Hematopoietic multipotent progenitor cell treated with erythropoietin and hydrocortisone succinate and interleukin-3 and kit ligand, for 17 days (in vitro differentiated cells): ENCODE results near the gene SNCB.

Source experiments
- DNase-seq: peaks from one replicate; pipeline ENCODE4 v3.0.0-alpha.2; 2015; ENCODE audit warnings: low spot score

The SNCB gene

DNA sequence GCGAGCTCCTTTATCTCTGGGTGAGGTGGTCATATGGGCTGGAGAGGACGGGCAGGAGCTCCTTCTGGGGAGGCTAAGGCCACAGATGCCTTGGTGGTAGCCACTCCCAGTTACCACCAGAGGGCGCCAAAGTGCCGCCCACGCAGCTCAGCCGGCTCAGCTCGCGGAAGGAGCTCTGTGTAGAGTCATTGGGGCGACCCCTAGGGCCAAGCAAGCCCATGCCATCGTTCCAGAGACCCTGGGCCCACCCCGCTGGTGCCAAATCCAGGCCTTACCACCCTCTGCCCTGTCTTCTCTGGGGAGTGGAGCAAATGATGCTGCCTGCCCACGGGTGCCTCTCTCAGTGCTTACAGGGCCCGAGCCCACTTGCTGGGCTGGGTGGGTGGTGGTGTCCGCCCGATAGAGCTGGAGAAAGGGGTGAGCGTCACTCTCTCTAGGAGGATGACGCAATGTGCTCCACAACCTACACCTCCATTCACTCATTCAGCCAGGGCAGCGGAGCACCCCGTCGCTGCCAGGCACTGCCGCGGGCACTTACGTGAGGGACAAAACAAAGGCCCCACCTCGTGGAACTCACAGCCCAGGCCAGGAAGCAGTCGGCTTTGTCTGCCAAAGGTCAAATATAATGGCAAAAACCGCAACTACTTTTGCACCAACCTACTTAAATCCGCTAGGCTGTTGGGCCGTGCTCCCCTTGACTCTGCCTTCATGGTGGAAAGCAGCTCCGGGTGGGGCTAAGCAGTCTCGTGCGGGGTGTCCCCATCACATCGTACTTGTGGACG, 30.7 kb upstream of the SNCB start:
- peak; percentile 84 for DNase-seq

- DNase-seq: no peak
Observed at GRCh38 chr5:176660530-176660859, 30.2 kb upstream of the SNCB start.

GRCh38 chr5:176659860-176660461, 29.6 kb upstream of the SNCB start:
- DNase-seq: no peak

- DNase-seq: no peak
Observed at GRCh38 chr5:176659512-176659839, 29.1 kb upstream of the SNCB start.

- no peak for DNase-seq
Observed at GRCh38 chr5:176658817-176659511, 28.6 kb upstream of the SNCB start.

GRCh38 chr5:176658007-176658599, 27.8 kb upstream of the SNCB start:
- DNase-seq: peak; percentile 63

GRCh38 chr5:176656467-176656990, 26.2 kb upstream of the SNCB start:
- DNase-seq: no peak

DNA sequence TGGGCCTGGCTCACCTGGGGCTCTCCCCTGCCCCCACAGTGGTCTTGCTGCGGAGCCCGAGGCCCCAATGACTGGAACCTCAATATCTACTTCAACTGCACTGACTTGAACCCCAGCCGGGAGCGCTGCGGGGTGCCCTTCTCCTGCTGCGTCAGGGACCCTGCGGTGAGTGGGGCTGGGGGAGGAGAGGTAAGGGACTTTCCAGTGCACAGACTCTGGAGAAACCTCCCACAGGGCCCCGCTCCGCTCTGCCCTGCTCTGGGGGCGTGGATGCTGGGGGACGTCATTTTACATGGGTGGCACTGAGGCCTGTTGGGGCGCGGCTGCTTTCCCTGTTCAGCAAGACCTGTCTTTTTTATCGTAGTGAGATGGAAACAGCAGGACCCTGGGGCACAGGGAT, 24.5 kb upstream of the SNCB start:
- DNase-seq: no peak

- DNase-seq: no peak
Observed at GRCh38 chr5:176653401-176654385, 23.4 kb upstream of the SNCB start.

DNA sequence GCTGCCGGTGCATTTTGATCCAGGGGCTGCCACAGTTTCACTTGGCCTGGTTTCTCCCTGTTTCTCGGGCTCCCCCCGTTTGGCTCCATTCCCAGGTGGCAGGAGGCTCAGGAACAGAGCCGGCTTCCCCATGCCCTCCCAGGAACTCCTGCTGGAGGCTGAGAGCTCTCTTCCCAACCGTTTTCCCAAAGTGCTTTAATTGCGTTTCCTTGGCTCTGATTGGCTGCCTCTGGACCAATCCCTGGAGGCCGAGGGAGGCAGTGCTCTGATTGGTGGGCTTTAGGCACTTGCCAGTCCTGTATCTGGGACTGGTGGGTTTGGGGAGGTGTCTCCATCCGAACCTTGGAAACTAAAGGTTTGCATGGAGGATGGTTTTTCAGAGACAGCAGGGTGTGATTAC, 21.8 kb upstream of the SNCB start:
- no peak for DNase-seq

DNA sequence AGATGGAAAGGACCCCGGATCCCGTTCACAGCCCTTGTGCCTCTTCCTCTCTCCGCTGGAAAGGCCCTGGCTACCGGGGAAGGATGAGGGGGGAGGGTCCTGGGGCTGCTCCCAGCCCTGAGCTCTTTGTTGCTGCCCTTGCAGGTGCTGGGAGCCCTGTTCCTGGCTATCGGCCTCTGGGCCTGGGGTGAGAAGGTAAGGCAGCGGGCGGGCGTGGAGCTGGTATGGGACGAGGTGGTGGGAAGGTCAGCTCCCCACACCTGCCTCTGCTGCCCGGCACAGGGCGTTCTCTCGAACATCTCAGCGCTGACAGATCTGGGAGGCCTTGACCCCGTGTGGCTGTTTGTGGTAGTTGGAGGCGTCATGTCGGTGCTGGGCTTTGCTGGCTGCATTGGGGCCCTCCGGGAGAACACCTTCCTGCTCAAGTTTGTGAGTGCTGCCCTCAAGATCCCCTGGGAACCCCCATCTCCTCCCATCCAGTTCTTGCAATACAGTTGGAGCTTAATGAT, 21.2 kb upstream of the SNCB start:
- no peak for DNase-seq

DNA sequence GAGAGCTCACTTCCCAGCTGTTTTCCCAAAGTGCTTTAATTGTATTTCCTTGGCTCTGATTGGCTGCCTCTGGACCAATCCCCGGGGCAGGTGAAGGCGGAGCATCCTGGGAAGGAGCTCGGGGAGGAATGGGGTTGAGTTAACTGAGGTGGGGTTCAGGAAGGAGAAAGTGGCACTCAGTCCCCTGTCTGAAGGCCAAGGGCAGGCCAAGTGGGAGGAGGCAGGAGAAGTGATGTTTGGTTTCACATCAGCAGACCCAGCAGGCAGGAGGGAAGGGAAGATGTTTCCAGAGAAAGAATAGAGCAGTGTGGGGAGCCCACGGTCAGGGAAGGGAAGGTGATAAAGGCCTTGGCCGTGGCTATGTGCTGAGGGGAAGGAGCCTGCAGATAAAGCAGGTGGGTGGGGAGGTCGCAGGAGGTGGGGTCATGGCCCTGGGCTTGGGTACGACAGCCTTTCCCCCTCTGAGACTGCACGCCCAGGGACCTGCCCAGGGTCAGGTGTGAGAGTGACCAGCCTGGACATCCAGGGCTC, 20.1 kb upstream of the SNCB start:
- DNase-seq: peak; percentile 21

GRCh38 chr5:176648474-176649194, 18.3 kb upstream of the SNCB start:
- peak; percentile 68 for DNase-seq

DNA sequence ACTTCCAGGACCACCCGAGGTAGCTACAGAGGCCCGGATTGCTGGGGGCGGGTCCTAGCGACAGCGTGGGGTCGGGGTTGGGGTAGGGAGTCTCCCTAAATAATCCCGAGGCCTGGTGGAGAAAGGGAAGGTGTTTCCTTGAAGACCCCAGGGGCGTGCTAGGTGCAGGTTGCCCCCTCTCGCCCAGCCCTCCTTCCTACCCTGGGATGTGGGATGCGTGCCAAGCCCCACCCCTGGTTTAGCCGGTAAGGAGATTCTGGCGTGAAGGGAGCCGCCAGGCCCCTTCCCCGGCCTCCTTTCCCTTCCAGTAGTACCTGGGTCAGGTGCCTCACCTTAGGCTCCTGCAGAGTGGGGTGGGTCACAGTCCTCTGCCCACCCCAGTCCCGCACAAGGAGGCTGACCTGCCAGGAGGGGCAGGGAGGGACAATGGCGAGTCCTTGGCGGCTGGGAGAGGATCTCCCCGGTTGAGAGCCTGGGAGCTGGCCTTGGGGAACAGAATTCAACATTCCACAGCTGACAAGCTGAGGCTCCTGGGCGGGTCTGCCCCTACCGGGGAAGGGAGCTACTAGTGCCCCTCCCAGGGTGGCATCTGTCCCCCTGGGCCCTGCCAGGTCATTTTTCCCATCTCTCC, 17.6 kb upstream of the SNCB start:
- DNase-seq: peak; percentile 77

- DNase-seq: peak; percentile 100
Observed at GRCh38 chr5:176647030-176647842, 16.9 kb upstream of the SNCB start, which contains the start of gene TSPAN17. Gene TSPAN17, plus strand, starts transcription at chr5:176647484. Its CDS starts 132 bp downstream, at chr5:176647616.

DNA sequence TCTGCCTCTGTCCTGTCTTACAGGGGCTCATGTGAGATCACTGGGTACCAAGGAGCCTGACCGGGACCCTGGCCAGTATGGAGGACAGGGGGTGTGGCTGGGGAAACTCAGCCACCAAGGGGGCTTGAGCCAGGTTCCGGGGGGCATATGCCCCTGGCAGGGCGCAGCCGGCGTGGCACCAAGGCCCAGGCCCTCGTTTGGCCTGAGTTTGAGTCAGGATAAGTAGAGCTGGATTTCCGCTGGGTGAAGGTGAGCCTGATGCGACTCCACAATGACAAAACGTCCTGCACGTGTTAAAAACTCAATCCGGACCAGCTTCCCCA, 16.3 kb upstream of the SNCB start:
- no peak for DNase-seq

- DNase-seq: peak; percentile 10
Observed at GRCh38 chr5:176646049-176646706, 15.8 kb upstream of the SNCB start.

DNA sequence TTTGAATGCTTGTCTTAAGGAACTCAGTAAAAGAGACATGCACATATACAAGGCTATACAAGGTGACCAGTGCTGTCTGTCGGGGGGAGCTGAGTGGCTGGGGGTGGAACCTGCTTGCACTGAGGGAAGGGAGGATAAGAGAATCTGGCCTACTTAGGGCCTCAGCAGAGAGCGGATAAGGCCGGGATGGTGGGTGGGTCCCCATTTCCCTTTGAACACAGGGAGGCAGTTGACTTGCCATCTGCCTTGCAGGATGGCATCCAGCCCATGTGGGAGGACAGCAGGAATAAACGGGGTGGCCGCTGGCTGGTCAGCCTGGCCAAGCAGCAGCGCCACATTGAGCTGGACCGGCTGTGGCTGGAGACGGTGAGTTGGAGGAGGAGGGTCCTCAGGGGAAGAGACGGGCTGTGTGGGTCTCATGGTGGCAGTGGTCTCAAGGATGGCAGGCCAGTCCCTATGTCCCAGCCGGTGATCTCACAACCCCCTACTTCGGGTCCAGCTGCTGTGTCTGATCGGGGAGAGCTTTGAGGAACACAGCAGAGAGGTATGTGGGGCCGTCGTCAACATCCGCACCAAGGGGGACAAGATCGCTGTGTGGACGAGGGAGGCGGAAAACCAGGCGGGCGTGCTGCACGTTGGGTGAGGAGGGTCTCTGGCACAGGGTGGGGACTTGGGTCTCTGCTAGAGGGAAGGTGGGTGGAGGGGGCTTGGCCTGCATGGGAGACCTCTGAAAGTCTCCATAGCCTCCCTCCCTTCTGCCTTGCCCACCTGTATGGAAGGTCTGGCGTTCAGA, 14.7 kb upstream of the SNCB start:
- DNase-seq: peak; percentile 9
